ENCODE results near the gene CEP68.

CEP68 gene

DNA sequence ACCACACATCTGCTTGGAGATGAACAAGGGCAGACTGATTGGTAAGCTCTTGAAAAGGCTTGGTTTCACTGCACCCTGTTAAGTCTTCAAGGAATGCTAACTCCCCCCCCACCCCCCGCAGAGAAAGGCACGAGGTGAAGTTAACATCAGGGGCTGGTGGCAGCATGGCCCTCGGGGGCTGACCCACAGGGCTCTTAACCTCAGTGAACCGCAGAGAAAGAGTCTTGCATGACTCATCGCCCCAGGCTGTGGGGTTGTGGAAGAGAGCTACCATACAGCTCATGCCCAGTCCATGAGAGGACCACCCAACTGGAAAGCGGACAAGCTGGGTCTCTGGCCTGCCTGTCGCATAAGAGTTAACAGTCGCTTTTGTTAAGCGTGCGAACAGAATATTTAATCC is 10.6 kb upstream of the CEP68 start:
- no peaks in the 10 kb centered on the region for H4K20me1 ChIP-seq (ENCODE audit: low read depth, low read length)
- no peaks in the 10 kb centered on the region for H3F3A ChIP-seq (ENCODE audit: insufficient read depth)
- H3K4me2 ChIP-seq (ENCODE audit: low read depth, low read length, poor library complexity, severe bottlenecking): no peak overlapping the region
- H3K79me2 ChIP-seq (ENCODE audit: insufficient read depth, low read length): no peaks in the 10 kb centered on the region
- H2AFZ ChIP-seq (ENCODE audit: low read depth, low read length, severe bottlenecking): no peak overlapping the region
- no peak overlapping the region for H3K27ac ChIP-seq (ENCODE audit: low read depth, low read length)
- peaks cover 7% of the 10 kb centered on the region; the same call in 1 of the 2 replicates for H3K36me3 ChIP-seq (ENCODE audit: low read length)
- H3K9me3 ChIP-seq (ENCODE audit: insufficient read depth, low read length): peaks cover 11% of the 10 kb centered on the region; the same call in 1 of the 2 replicates
- no peak overlapping the region for H3K4me3 ChIP-seq (ENCODE audit: insufficient read depth, low read length, poor library complexity, severe bottlenecking)
- H3K27me3 ChIP-seq (ENCODE audit: low read length): no peaks in the 10 kb centered on the region
- H3K9ac ChIP-seq (ENCODE audit: low read length): no peak overlapping the region
- H3K9me2 ChIP-seq (replicated peaks; ENCODE audit: insufficient read depth, low read length): no peaks in the 10 kb centered on the region
- TF ChIP-seq CTCF (IDR thresholded peaks at IDR 0.05; ENCODE audit: insufficient read depth, low read length, poor library complexity, severe bottlenecking) (no peak), EZH2phosphoT487 (conservative IDR thresholded peaks at IDR 0.05; ENCODE audit: low read length) (no peak)

GRCh38 chr2:65046633-65047407 is 9.4 kb upstream of the CEP68 start:
- TF ChIP-seq CTCF (IDR thresholded peaks at IDR 0.05; ENCODE audit: insufficient read depth, low read length, poor library complexity, severe bottlenecking) (no peak), EZH2phosphoT487 (conservative IDR thresholded peaks at IDR 0.05; ENCODE audit: low read length) (no peak)
- Histone ChIP-seq H4K20me1 (ENCODE audit: low read depth, low read length) (no peaks in the 10 kb centered on the region), H3K4me2 (ENCODE audit: low read depth, low read length, poor library complexity, severe bottlenecking) (no peak overlapping the region), H3K36me3 (ENCODE audit: low read length) (peaks cover 7% of the 10 kb centered on the region; the same call in 1 of the 2 replicates), H3F3A (ENCODE audit: insufficient read depth) (peaks cover 3% of the 10 kb centered on the region; the same call in 1 of the 2 replicates), H3K27me3 (ENCODE audit: low read length) (no peaks in the 10 kb centered on the region), H3K9me3 (ENCODE audit: insufficient read depth, low read length) (peaks cover 11% of the 10 kb centered on the region; the same call in 1 of the 2 replicates), H2AFZ (ENCODE audit: low read depth, low read length, severe bottlenecking) (no peak overlapping the region), H3K79me2 (ENCODE audit: insufficient read depth, low read length) (no peaks in the 10 kb centered on the region), H3K27ac (ENCODE audit: low read depth, low read length) (no peak overlapping the region), H3K9me2 (replicated peaks; ENCODE audit: insufficient read depth, low read length) (no peaks in the 10 kb centered on the region), H3K4me3 (ENCODE audit: insufficient read depth, low read length, poor library complexity, severe bottlenecking) (no peak overlapping the region), H3K9ac (ENCODE audit: low read length) (no peak overlapping the region)

DNA sequence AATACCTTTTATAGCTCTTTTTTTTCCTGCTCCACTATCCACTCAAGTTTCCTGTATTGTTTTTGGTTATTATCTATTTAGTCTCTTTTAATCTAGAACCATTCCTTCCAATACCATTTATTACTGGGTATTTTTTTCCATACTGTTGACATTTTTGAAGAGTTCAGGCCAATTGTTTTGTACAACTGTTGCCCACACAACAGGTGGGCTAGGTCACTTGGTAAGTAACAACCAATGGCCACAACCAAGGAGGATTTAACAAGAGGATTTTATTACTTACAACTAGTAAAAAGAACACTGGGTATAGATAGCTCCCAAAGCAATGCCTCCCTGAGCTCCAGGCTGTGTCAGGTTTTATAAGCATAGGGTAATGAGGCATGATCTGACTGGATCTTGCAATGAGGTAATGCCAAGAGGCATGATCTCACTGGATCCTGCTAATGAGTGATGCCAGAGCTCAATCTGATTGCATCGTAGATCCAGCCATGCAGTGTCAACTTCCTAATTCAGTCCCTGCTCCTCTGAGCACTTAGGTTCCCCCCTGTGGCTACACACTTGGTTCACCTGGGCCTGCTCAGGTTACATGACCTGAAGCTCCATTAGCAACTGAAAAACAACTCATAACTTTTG is 7.1 kb upstream of the CEP68 start:
- Histone ChIP-seq H3K9me3 (ENCODE audit: insufficient read depth, low read length) (peaks cover 8% of the 10 kb centered on the region; the same call in 1 of the 2 replicates), H3K27ac (ENCODE audit: low read depth, low read length) (no peak overlapping the region), H3K9me2 (replicated peaks; ENCODE audit: insufficient read depth, low read length) (no peaks in the 10 kb centered on the region), H3K4me2 (ENCODE audit: low read depth, low read length, poor library complexity, severe bottlenecking) (no peak overlapping the region), H3K27me3 (ENCODE audit: low read length) (no peaks in the 10 kb centered on the region), H3K9ac (ENCODE audit: low read length) (no peak overlapping the region), H4K20me1 (ENCODE audit: low read depth, low read length) (no peaks in the 10 kb centered on the region), H2AFZ (ENCODE audit: low read depth, low read length, severe bottlenecking) (no peak overlapping the region), H3K36me3 (ENCODE audit: low read length) (peaks cover 5% of the 10 kb centered on the region; the same call in 1 of the 2 replicates), H3F3A (ENCODE audit: insufficient read depth) (peaks cover 4% of the 10 kb centered on the region; the same call in 1 of the 2 replicates), H3K4me3 (ENCODE audit: insufficient read depth, low read length, poor library complexity, severe bottlenecking) (no peak overlapping the region), H3K79me2 (ENCODE audit: insufficient read depth, low read length) (no peaks in the 10 kb centered on the region)
- TF ChIP-seq CTCF (IDR thresholded peaks at IDR 0.05; ENCODE audit: insufficient read depth, low read length, poor library complexity, severe bottlenecking) (no peak), EZH2phosphoT487 (conservative IDR thresholded peaks at IDR 0.05; ENCODE audit: low read length) (no peak)

All from SU-DHL-6 (cell line).